ENCODE results near the gene PKDREJ.
"Not testable (repeated sequence)": the region's sequence is repeated elsewhere in the genome, so short reads cannot be mapped to it uniquely, and the experiment has no call there.

Gene PKDREJ, protein sequence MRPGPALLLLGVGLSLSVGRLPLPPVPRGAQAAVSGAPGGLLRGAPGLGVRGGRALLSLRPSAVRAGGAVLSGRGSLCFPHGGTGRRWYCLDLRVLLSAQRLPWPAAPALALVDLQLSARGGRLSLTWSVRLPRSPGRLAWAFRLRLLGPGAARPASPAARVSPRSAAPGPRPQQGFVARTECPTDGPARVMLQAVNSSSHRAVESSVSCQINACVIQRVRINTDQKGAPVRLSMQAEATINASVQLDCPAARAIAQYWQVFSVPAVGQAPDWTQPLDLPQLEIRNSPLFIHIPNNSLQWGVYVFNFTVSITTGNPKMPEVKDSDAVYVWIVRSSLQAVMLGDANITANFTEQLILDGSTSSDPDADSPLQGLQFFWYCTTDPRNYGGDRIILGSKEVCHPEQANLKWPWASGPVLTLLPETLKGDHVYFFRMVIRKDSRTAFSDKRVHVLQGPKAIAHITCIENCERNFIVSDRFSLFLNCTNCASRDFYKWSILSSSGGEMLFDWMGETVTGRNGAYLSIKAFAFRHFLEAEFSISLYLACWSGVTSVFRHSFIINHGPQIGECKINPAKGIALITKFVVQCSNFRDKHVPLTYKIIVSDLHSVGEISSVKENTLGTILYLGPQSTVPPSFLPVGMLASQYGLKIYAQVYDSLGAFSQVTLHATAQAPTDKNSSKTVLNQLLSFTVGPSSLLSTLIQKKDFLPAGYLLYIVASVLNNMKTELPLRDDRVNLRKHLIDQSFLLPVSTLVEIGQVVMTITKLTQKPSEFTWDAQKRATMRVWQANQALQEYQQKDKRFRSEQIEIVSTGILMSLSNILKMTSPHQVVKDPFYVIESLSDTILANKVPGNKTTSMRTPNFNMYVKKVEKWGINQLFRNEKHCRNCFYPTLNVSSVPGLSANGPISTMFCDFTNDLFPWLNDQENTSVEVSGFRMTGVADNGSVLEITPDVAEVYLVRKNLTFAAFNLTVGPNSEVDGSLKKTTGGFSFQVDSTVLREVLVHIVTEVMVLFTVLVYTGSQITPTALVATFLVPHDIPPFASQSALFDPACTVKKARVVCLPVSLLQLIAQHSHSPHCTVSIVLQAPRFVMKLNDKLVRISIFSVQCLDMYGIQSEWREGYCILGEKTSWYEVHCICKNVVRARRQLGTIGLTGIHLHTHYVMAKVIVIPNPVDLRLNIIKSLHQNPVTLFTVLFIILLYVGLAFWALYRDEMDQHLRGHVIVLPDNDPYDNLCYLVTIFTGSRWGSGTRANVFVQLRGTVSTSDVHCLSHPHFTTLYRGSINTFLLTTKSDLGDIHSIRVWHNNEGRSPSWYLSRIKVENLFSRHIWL (N-terminal part only)

DNA sequence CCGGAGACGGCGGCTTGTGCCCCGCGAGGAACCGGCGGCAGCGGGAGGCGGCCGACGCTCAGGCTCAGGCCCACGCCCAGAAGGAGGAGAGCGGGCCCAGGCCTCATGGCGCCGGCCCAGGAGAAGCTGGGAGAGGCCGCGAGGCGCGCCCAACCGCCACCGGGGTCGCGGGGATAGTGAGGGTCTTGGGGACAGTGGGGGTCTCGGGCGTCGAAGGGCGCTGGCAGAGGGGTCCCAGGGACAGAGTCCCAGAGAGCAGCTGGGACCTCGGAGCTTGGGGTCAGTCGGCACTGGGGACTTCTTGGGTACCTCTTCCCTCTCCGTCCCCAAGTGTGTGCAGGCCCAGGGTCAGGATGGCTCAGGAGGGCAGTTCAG, at the start of gene PKDREJ:
Gene PKDREJ, minus strand, starts transcription at position 128 of the 375 bp plus-strand sequence. Its CDS starts 21 bp downstream, at position 107.
- in situ Hi-C loops (cut with MboI; ENCODE audit: low sequenced_read_pairs): no loop called here

DNA sequence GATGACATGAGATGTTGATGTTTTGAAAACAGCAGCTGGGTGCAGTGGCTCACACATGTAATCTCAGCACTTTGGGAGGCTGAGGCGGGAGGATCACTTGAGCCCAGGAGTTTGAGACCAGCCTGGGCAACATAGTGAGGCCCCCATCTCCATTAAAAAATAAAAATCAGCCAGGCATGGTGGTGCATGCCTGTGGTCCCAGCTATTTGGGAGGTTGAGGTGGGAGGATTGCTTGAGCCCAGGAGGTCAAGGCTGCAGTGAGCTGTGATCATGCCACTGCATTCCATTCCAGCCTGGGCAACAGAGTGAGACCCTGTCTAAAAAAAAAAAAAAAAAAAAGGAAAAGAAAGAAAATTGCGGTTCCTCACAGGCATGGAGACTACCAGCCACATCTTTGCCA, 49.7 kb upstream of the PKDREJ start:
- in situ Hi-C loops (cut with MboI; ENCODE audit: low sequenced_read_pairs): not testable (repeated sequence)

DNA sequence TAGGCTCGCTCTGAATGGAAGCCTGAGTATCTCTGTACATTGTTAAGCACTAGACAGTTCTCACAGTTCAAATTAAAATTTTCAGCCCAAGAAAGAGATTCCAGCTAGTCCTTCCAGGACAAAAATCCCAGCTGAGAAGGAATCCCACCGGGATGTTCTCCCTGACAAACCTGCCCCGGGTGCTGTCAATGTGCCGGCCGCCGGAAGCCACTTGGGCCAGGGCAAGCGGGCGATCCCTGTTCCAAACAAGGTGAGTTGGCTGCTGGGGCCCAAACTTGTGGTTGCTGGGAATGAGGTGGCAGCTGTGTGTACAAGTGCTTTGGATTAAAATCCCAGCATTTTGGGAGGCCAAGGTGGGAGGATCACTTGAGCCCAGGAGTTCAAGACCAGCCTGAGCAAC, 48.9 kb upstream of the PKDREJ start:
- in situ Hi-C loops (cut with MboI; ENCODE audit: low sequenced_read_pairs): no loop called here

DNA sequence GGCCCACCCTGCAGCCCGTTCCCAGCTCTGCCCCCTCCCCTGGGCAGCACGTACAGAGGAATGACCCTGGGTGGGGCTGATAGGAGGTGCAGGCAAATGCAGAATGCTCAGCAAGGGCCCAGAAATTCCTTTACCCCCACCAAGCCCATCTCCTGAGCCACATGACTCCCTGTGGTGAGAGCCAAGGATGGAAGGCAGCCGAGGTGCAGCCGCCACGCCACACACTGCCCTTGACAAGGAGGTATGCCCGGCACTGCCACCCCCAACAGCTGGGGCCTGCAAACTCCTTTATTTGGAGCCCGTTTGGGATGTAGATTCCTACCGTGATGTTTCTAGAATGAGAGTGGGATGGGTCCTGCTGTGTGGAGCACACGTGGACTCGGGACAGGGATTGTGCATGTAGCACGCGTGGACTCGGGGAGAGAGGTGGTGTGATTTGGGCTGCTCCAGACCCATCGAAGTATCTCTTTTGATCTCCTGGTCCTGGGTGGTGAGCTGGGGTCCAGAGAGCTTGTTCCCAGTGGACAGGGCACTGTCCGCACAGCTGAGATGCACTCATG, 46.5 kb upstream of the PKDREJ start:
- in situ Hi-C loops (cut with MboI; ENCODE audit: low sequenced_read_pairs): loop anchor here (10.0 kb wide), 1 partner anchor 305 kb away; no protein-coding TSS in a partner anchor

DNA sequence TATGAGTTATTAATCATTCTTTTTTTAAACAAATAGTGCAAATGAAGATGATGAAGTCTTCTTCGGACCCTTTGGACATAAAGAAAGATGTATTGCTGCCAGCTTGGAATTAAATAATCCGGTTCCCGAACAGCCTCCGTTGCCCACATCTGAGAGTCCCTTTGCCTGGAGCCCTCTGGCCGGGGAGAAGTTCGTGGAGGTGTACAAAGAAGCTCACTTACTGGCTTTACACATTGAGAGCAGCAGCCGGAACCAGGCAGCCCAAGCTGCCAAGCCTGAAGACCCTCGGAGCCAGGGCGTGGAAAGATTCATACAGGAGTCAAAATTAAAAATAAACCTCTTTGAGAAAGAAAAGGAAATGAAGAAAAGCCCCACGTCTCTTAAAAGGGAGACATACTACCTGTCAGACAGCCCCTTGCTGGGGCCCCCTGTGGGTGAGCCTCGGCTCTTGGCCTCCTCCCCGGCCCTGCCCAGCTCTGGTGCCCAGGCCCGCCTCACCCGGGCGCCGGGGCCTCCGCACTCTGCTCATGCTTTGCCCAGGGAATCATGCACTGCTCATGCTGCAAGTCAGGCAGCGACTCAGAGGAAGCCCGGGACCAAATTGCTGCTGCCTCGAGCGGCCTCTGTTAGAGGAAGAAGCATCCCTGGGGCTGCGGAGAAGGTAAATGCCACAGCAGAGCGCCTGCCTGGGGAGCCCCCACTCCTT, 45.3 kb upstream of the PKDREJ start:
- in situ Hi-C loops (cut with MboI; ENCODE audit: low sequenced_read_pairs): loop anchor here (10.0 kb wide), 1 partner anchor 304 kb away; no protein-coding TSS in a partner anchor

DNA sequence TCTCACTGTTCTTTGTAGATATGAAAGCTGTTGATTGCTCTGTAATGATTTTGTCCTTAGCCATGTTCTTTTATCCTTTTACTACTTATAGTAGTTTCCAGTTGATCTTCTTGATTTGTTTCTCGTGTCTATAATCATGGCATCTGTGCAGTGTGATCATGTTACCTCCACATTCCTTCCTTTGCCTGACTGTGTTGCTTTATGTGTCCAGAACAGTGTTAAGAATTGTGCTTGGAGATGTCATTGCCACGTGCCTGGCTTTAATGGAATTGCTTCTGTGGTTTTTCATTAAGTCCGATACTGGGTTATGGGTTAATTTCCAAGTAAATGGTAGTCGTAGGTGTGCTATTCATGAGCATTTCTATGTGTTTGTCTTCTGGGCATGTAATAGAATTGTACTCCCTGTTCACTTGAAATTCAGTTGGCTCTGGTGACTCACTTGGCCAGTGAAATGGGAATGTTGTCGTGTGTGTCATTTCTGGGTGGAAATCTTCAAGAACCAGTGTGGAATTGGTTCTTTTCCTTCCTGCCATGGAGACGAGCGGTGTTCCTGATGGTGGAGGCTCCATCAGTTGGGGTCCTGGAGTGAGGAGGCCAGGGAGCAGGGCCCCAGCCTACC, 40.3 kb upstream of the PKDREJ start:
- in situ Hi-C loops (cut with MboI; ENCODE audit: low sequenced_read_pairs): loop anchor here (10.0 kb wide), 1 partner anchor 299 kb away; no protein-coding TSS in a partner anchor

DNA sequence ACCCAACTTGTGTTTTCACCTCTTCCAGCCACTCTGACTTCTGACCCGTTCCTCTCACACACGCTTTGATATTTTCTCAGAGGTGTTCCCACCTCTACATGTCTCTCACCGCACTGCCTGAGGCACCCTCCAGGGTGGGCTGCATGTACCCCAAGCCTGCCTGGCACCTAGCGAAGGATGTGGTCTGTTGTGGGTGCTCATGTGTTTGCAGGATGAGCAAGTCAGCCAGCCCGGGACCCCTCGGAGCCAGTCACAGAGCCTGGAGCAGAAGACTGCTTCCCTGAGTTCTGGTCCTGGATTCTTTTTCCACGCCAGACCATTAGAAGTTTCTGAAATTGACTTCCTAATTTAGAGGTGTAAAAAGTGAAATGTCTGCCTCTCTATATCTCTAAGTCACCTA, 37.3 kb upstream of the PKDREJ start:
- in situ Hi-C loops (cut with MboI; ENCODE audit: low sequenced_read_pairs): loop anchor here (10.0 kb wide), 1 partner anchor 296 kb away; no protein-coding TSS in a partner anchor

DNA sequence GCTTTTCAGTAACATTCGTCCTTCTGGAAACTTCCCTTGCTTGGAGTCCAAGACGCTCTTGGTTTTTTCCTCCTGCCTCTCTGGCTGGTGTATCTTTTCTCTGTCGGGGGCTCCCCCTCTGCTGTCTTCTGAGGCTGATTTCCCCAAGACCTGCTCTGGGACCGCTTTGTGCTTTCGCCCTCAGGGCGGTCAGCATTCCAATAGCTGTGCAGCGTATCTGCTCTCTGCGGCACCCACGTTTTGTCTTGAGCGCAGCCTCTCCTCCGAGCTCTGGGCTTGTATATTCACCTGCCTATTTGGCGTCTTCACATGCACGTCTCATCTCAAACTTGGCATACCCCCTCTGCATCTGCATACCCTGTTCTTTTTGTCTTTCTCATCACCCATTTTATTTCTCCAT, 36.0 kb upstream of the PKDREJ start:
- in situ Hi-C loops (cut with MboI; ENCODE audit: low sequenced_read_pairs): no loop called here

DNA sequence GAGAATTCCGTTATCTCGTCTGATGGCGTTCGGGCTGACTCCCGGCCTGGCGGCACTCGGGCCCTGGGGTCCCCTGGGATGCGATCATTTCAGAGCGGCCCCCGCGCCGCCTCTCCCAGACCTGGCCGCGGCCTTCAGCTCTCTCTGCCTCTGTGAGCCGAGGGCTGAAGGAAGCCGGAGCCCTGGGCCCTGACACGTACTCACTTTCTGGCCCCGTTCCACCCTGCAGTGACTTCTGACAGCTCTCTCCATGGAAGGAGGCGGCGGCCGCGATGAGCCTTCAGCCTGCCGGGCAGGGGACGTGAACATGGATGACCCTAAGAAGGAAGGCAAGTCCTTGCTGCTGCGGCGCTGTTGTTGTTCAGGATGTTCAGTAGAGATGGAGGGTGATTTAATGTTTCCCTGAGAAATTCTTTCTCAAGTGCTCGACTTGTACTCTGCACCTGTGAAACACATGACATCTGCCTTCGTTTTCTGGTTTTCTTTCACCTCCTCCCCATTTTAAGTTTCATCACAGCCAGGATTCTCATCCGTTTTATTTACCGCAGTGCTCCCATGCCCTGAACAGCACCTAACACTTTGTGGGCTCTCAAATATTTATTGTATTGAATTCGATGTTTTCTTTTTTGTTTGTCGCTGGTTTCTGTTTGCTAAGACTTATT, 34.1 kb upstream of the PKDREJ start:
- in situ Hi-C loops (cut with MboI; ENCODE audit: low sequenced_read_pairs): no loop called here

DNA sequence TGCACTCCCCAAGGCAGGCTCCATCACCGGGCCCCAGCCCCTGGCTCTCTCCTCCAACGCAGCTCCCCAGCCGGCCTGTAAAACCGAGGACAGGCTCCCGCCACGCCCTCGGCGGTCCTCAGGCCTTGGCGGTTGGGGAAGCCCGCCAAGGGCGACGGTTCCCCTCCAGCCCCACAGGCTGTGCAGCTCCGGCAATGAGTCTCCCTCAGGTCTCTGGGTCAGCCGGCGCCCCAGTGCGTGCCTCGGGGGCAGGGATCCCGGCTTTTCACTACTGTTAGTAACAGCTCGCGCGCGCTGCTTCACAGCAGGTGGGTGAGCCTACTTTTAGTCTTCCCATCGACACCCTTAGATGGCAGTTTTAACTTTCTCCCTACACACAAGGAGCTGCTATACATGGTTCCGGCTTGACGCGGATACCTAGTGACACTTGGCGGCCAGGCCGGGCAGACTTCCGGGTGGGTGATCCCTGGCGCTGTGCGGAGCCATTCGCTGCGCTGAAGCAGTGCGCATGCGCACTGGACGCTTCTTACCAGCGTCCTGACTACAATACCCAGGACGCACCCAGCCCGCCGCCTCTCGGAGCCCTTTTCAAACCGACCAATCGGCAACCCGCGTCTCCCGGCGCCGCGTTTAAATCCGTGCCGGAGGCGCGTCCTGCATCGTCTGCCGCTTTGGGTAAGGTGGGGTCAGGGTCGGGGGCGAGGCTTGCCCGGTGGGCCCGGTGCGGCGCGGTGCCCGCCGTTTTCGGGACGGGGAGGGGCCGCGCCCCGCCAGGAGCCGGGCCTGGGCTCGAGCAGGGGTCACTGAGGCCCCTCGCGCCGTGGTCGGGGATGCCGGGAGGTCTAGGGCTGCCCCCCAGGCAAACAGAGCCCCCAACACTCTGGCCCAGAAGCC, 33.4 kb upstream of the PKDREJ start, which contains the start of gene GTSE1:
Gene GTSE1, plus strand, starts transcription at position 614 of the 894 bp plus-strand sequence. CDS start 531 bp downstream, outside the sequence.
- in situ Hi-C loops (cut with MboI; ENCODE audit: low sequenced_read_pairs): no loop called here

DNA sequence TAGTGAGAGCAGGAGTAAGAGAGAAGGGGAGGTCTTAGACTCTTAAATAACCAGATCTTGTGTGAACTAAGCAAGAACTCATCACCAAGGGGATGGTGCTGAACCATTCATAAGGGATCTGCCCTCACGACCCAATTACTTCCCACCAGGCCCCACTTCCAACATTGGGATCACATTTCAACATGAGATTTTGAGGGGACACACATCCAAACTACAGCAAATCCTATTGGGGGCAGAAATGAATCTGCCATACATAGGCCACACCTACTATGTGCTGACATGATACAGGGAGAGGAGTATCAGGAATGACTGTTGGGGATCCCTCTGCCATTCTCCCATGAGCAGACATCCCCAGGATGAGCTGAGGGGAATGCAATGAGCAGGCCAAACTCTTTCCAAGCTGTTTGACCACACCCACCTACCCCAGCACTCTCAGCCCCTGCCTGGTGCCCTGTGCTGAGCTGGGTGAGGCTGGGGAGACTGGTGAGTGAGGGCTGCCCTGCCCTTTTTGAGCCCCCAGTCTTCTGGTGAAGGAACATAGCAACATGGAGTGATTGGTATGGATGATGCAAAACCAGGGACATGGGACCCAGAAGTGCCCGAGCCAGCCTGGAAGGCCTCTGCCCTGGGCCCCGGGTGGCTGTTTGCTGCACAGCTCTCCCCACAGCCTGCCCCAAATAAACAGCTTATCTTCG, 32.3 kb upstream of the PKDREJ start:
- in situ Hi-C loops (cut with MboI; ENCODE audit: low sequenced_read_pairs): no loop called here

DNA sequence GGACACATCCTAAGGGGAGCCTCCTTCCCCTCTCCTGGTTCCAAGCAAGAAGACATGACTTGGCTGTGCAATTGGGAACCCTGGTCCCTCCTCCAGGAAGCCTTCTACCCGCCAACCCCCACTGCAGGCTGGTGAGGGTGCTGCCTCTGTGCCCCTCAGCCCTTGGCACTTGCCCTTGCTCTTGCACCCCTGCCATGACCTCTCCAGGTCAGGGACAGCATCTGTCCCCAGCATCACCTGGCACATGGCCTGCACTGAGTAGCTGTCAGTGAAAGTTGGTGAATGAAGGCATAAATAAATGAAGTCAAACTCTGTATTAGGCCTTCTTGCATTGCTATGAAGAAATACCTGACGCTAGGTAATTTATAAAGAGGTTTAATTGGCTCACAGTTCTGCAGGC, 31.6 kb upstream of the PKDREJ start:
- in situ Hi-C loops (cut with MboI; ENCODE audit: low sequenced_read_pairs): no loop called here

DNA sequence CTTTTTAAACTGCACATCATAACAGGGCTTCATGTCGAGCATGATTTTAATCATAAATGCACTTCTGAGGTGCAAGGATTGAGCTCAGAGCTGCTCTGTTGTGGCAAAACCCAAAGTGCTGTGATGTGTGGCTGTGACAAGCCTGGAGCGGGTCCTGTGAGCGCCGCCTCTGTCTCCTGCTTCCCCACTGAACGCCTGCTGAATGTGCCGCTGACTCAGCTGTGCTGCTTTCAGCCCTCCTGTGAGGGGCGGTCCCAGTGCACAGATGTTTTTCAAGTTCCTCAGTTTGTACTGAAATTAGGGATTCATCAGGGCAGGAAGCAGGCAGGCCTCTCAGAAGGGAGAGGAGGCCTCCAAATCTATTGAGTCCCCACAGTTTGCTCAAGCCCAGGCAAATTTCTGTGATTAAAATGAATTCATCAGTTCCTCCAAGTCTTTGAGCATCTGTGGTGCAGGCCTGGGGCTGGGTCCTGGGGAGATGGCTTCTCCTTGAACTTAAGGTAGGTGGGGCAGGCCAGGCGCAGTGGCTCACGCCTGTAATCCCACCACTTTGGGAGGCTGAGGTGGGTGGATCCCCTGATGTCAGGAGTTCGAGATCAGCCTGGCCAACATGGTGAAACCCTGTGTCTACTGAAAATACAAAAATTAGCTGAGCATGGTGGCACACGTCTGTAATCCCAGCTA, 30.6 kb upstream of the PKDREJ start:
- in situ Hi-C loops (cut with MboI; ENCODE audit: low sequenced_read_pairs): no loop called here

DNA sequence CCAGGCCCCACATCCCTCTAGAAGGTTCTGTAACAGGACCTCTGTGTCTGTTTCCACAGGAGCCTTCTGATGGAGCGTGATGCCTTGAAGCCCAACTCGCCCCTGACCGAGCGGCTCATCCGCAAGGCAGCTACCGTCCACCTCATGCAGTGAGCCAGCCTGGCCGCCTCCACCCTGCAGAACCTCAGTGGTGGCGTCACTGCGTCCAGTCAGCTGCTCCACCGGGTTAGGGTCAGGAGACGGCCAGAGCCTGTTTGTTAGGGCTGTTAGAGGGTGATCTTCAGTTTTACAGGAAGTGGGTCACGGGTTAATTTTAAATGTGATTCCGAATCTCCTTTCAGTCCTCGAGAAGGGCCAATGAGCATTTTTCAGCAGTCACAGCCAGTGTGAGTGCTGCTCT, 29.6 kb upstream of the PKDREJ start:
- in situ Hi-C loops (cut with MboI; ENCODE audit: low sequenced_read_pairs): no loop called here

DNA sequence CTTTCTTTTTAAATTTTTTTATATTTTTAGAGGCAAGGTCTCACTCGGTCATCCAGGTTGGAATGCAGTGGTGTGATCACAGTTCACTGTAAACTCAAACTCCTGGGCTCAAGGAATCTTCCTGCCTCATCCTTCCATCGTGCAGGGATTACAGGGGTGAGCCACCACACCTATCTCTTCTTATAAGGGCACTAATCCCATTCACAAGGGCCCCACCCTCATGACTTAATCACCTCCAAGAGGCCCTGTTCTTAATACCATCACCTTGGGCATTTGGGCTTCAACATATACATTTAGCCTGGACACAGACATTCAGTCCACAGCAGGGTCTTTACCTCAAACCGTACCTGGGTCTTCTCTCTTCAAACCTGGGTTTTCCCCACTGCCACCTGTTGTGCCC, 29.0 kb upstream of the PKDREJ start:
- in situ Hi-C loops (cut with MboI; ENCODE audit: low sequenced_read_pairs): no loop called here

All from HL-60/S4 treated with retinoic acid at 250 ng/mL for 4 days and 3 days (cell line).